K562 (cell line): ENCODE measurements around the gene CYLD. TPM values are rescaled to one million over a fixed set of nuclear protein-coding genes. Genes with fewer than 3 reads are reported as not detected.

Experiments used
- ATF1 ChIP-seq, 2 experiments: fragments of 450-650 bp in 1 of 2; IDR thresholded peaks; 2 replicates each; pipeline ENCODE4 v1.6.1; 2016; ENCODE audit warnings: missing compliant biosample characterization in 1 of 2, missing genetic modification characterization in 1 of 2
- ATF7 ChIP-seq: fragments of 450-650 bp; IDR thresholded peaks from 2 replicates; pipeline ENCODE4 v1.7.1; 2014; ENCODE audit warnings: mild to moderate bottlenecking, moderate library complexity
- CBX2 ChIP-seq: fragments of 200-600 bp; sonication (generic); IDR thresholded peaks from one replicate; pipeline ENCODE4 v1.6.1; 2012; ENCODE audit warnings: mild to moderate bottlenecking, low read length, inconsistent platforms; ENCODE audit not compliant: insufficient read depth, poor library complexity, severe bottlenecking
- CC2D1A ChIP-seq: fragments of 450-650 bp; IDR thresholded peaks from 2 replicates; pipeline ENCODE4 v1.6.1; 2017; ENCODE audit warnings: mild to moderate bottlenecking
- CTBP1 ChIP-seq: fragments of 450-650 bp; IDR thresholded peaks from 2 replicates; pipeline ENCODE4 v1.6.1; 2016; ENCODE audit warnings: borderline replicate concordance
- CTCF ChIP-seq, 3 experiments: IDR thresholded peaks in 2 of 3; conservative IDR thresholded peaks in 1 of 3; 2 replicates each; pipeline ENCODE4 v1.5.1; 2011 to 2012; ENCODE audit warnings: low read length in 3 of 3, mild to moderate bottlenecking in 3 of 3, control low read depth in 2 of 3, improper control_type of control experiment in 1 of 3, inconsistent platforms in 1 of 3, low read depth in 1 of 3, mixed read lengths in 1 of 3, moderate library complexity in 1 of 3; ENCODE audit not compliant: insufficient read depth in 2 of 3
- CTCFL ChIP-seq: IDR thresholded peaks from 2 replicates; pipeline ENCODE4 v1.6.1; 2011; ENCODE audit warnings: borderline replicate concordance, low read depth, mild to moderate bottlenecking, moderate library complexity, low read length; ENCODE audit not compliant: insufficient read depth, poor library complexity, severe bottlenecking
- FOXK2 ChIP-seq, 2 experiments: fragments of 450-650 bp; IDR thresholded peaks in 1 of 2; conservative IDR thresholded peaks in 1 of 2; 2 replicates each; pipeline ENCODE4 v1.6.1; 2016; ENCODE audit warnings: low read depth in 2 of 2, mild to moderate bottlenecking in 1 of 2
- TARDBP ChIP-seq: fragments of 450-650 bp; IDR thresholded peaks from 2 replicates; pipeline ENCODE4 v1.6.1; 2016
- THRAP3 ChIP-seq: fragments of 450-650 bp; IDR thresholded peaks from 2 replicates; pipeline ENCODE4 v1.6.1; 2016; ENCODE audit warnings: mild to moderate bottlenecking, inconsistent platforms, borderline replicate concordance
- TRIM28 ChIP-seq: fragments of 450-650 bp; IDR thresholded peaks from 2 replicates; pipeline ENCODE4 v1.6.1; 2017
- ZEB2 ChIP-seq: fragments of 450-650 bp; IDR thresholded peaks from 2 replicates; pipeline ENCODE4 v1.6.1; 2016
- ZNF384 ChIP-seq: IDR thresholded peaks from 2 replicates; pipeline ENCODE4 v1.6.1; 2012; ENCODE audit warnings: low read depth, low read length, improper control_type of control experiment
- polyA plus RNA-seq, 8 experiments: library from polyadenylated mRNA; depleted of rRNA in 4 of 8; stranded (reverse) in 5 of 8; unstranded in 3 of 8; fragments of >200 nt; fragmentation: Nextera tagmentation in 2 of 8; fragmentation: Illumina TruSeq in 1 of 8; extraction: Ambion mirVana in 2 of 8; extraction: Trizol in 1 of 8; gene quantifications; 2 replicates each; pipeline versions ENCODE4 v1.2.1 to v1.2.3, GENCODE V29; 2011 to 2014; ENCODE audit warnings: inconsistent platforms in 1 of 8, missing spikeins in 1 of 8
- total RNA-seq, 7 experiments: library from RNA; depleted of rRNA in 6 of 7; stranded (reverse); fragments of >200 nt in 6 of 7; fragmentation: Illumina TruSeq in 2 of 7; extraction: Trizol in 2 of 7; gene quantifications; 2 replicates each; pipeline versions ENCODE4 v1.2.1 to v1.2.3, GENCODE V29; 2011 to 2021; ENCODE audit warnings: low replicate concordance in 1 of 7
- TF ChIP-seq, protein P1 (sequence below): sonication (generic); formaldehyde crosslinking; IDR thresholded peaks from 2 replicates; pipeline ENCODE4 v1.8.1; 2023; ENCODE audit warnings: mild to moderate bottlenecking, missing genetic modification reagents, moderate library complexity
- TF ChIP-seq, protein P2 (sequence below): sonication (generic); formaldehyde crosslinking; IDR thresholded peaks from 2 replicates; pipeline ENCODE4 v1.8.0; 2022; ENCODE audit warnings: mild to moderate bottlenecking, low read depth, missing genetic modification reagents
- TF ChIP-seq, protein P3 (sequence below), 2 experiments: IDR thresholded peaks; 2 replicates each; pipeline ENCODE4 v1.6.1; 2012; ENCODE audit warnings: improper control_type of control experiment in 2 of 2, low read depth in 2 of 2, low read length in 2 of 2, borderline replicate concordance in 1 of 2

The CYLD gene
- total and polyA plus RNA-seq, 9 of the 15 experiments (the other 6 are each of a cell fraction or from before 2014, with no cell fraction given): 3.4 to 7.4 (median 5.3) TPM

DNA sequence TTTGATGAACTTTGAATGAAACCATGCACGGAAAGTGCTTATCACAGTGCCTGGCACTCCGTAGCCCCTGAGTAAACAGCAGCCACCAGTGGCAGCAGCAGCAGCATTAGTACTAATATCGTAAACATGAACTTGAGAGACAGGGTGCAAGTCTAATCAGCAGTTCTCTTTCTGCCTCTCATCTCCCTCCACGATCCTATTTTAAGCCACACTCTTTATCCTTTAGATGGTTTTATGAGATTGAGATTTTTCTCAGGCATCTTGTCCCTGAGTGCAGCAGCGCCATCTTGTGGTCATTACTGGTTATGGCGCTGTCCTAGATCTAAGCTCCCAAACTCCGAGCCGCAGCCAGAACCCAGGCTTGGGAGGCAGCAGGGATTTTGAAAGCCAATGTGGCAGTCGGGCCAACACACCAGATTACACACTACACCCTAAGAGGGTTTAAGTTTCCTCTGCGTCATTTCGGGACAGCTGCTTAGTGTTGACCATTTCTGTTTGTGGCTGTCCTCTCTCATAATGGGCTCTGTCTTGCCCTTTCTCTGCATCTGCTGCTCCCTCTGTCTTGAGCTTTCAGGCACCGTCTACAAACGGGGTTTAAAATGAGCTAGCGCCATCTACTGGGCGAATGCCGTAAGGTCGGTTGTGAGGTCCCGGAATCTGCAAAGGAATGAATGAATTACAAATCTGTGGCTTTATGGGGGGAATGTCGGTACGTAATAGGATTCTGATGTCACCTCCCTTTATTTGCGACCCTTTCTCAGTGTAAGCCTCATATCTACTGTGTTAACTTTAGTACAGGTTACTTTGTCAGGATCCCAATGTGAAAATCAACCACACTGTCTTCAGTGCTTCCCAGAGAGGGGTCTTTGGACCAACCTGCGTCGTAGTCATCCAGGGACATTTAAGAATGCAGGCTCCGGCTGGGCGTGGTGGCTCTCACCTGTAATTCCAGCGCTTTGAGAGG is 64.5 kb downstream of the CYLD start (continued):
- TF ChIP-seq, protein P1, sequence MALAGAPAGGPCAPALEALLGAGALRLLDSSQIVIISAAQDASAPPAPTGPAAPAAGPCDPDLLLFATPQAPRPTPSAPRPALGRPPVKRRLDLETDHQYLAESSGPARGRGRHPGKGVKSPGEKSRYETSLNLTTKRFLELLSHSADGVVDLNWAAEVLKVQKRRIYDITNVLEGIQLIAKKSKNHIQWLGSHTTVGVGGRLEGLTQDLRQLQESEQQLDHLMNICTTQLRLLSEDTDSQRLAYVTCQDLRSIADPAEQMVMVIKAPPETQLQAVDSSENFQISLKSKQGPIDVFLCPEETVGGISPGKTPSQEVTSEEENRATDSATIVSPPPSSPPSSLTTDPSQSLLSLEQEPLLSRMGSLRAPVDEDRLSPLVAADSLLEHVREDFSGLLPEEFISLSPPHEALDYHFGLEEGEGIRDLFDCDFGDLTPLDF (CRISPR knock-in tag): 0 out of 2 replicates have a peak, but pooled peaks have one; percentile 46
- no peak for TF ChIP-seq FOXK2 (conservative IDR thresholded peaks at IDR 0.05 in 1 of 2, IDR thresholded peaks at IDR 0.05 in 1 of 2; ENCODE audit: low read depth in 2 of 2)
- 0 out of 2 replicates have a peak, but pooled peaks have one; percentile 30 for TF ChIP-seq ZEB2
- TF ChIP-seq CTBP1: peak; percentile 39; the same call in 1 of the 2 replicates
- TF ChIP-seq ZNF384: peak; percentile 4; the same call in 1 of the 2 replicates
- peak; percentile 59; the same call in 1 of the 2 replicates for TF ChIP-seq CC2D1A
- TF ChIP-seq TARDBP: peak; percentile 74; the same call in 1 of the 2 replicates
- TF ChIP-seq ATF7: 0 out of 2 replicates have a peak, but pooled peaks have one; percentile 42
- peak; percentile 38 for TF ChIP-seq CTCFL
- TF ChIP-seq CTCF (IDR thresholded peaks at IDR 0.05 in 2 of 3, conservative IDR thresholded peaks at IDR 0.05 in 1 of 3; ENCODE audit: insufficient read depth in 2 of 3, low read depth in 1 of 3, low read length in 3 of 3): peak; percentile 83 to 92 (median 90)
- TF ChIP-seq ATF1 (CRISPR knock-in tag; IDR thresholded peaks at IDR 0.05): no peak
- TF ChIP-seq ATF1 (tag; IDR thresholded peaks at IDR 0.05): peak; percentile 28; the same call in 1 of the 2 replicates
- TF ChIP-seq, protein P2, sequence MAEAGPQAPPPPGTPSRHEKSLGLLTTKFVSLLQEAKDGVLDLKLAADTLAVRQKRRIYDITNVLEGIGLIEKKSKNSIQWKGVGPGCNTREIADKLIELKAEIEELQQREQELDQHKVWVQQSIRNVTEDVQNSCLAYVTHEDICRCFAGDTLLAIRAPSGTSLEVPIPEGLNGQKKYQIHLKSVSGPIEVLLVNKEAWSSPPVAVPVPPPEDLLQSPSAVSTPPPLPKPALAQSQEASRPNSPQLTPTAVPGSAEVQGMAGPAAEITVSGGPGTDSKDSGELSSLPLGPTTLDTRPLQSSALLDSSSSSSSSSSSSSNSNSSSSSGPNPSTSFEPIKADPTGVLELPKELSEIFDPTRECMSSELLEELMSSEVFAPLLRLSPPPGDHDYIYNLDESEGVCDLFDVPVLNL: no peak
- no peak for TF ChIP-seq THRAP3
- TF ChIP-seq, protein P3, sequence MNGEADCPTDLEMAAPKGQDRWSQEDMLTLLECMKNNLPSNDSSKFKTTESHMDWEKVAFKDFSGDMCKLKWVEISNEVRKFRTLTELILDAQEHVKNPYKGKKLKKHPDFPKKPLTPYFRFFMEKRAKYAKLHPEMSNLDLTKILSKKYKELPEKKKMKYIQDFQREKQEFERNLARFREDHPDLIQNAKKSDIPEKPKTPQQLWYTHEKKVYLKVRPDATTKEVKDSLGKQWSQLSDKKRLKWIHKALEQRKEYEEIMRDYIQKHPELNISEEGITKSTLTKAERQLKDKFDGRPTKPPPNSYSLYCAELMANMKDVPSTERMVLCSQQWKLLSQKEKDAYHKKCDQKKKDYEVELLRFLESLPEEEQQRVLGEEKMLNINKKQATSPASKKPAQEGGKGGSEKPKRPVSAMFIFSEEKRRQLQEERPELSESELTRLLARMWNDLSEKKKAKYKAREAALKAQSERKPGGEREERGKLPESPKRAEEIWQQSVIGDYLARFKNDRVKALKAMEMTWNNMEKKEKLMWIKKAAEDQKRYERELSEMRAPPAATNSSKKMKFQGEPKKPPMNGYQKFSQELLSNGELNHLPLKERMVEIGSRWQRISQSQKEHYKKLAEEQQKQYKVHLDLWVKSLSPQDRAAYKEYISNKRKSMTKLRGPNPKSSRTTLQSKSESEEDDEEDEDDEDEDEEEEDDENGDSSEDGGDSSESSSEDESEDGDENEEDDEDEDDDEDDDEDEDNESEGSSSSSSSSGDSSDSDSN (IDR thresholded peaks at IDR 0.05; ENCODE audit: borderline replicate concordance in 1 of 2, low read depth in 2 of 2, low read length in 2 of 2): 0 out of 4 replicates have a peak, but pooled peaks of 1 of the 2 experiments have one; percentile 47
- TF ChIP-seq CBX2: no peak
- 0 out of 2 replicates have a peak, but pooled peaks have one; percentile 45 for TF ChIP-seq TRIM28
